ENCODE results near the gene MCM3. TPM values are rescaled to one million over a fixed set of nuclear protein-coding genes. Genes with fewer than 3 reads are reported as not detected.

The MCM3 gene
- total RNA-seq, 1 experiment from 2014 or later: 191 TPM

- intact Hi-C loops (cut with micrococcal nuclease): loop anchor here (10.0 kb wide), 2 partner anchors 227 to 307 kb away; no protein-coding TSS in a partner anchor
- H3K27ac ChIP-seq (ENCODE audit: low read depth, low read length): no peak overlapping the region
- TF ChIP-seq CTCF (IDR thresholded peaks at IDR 0.05 in 2 of 3, conservative IDR thresholded peaks at IDR 0.05 in 1 of 3; ENCODE audit: borderline replicate concordance in 1 of 3, insufficient read depth in 1 of 3, low read depth in 2 of 3, low read length in 2 of 3) (no peak), REST (IDR thresholded peaks at IDR 0.05; ENCODE audit: low read depth) (no peak), FOSL1 (IDR thresholded peaks at IDR 0.05; ENCODE audit: low read depth) (no peak), POLR2A (IDR thresholded peaks at IDR 0.05; ENCODE audit: borderline replicate concordance, extremely low read depth, insufficient read depth, insufficient read length) (no peak), ZFX (IDR thresholded peaks at IDR 0.05) (no peak), SIN3A (IDR thresholded peaks at IDR 0.05; ENCODE audit: low read depth) (no peak), ELF1 (IDR thresholded peaks at IDR 0.05; ENCODE audit: borderline replicate concordance, low read depth) (no peak), MAX (IDR thresholded peaks at IDR 0.05) (no peak), CBX3 (IDR thresholded peaks at IDR 0.05; ENCODE audit: low read depth) (no peak), ATF3 (IDR thresholded peaks at IDR 0.05) (no peak), EGR1 (IDR thresholded peaks at IDR 0.05; ENCODE audit: low read depth) (no peak), YY1 (IDR thresholded peaks at IDR 0.05; ENCODE audit: extremely low read depth, insufficient replicate concordance, low read depth, low read length) (no peak), EZH2phosphoT487 (IDR thresholded peaks at IDR 0.05; ENCODE audit: borderline replicate concordance) (no peak), EZH2 (IDR thresholded peaks at IDR 0.05) (no peak), SRF (IDR thresholded peaks at IDR 0.05; ENCODE audit: low read depth) (no peak), RAD21 (IDR thresholded peaks at IDR 0.05; ENCODE audit: low read depth) (no peak), JUND (IDR thresholded peaks at IDR 0.05) (no peak), POLR2AphosphoS5 (IDR thresholded peaks at IDR 0.05; ENCODE audit: low read depth, low read length) (no peak), CEBPB (IDR thresholded peaks at IDR 0.05; ENCODE audit: low read depth) (no peak)
- ChIA-PET CTCF (interaction anchor here (1.0 kb wide), 1 partner anchor 111 kb away, joined by 4 read pairs; no protein-coding TSS in a partner anchor), RAD21 (ENCODE audit: low non-redundant PET in 1 of 2, low total read pairs in 2 of 2, uncharacterized antibody in 2 of 2, unreplicated experiment in 2 of 2) (no interaction called here), POLR2A (no interaction called here)
- H3K9me3 ChIP-seq (ENCODE audit: control insufficient read depth in 1 of 2, insufficient read depth in 1 of 2, low read depth in 1 of 2, low read length in 2 of 2): no peaks in the 10 kb centered on the region
- H3K36me3 ChIP-seq (ENCODE audit: control insufficient read depth in 1 of 2, insufficient read depth in 2 of 2, low read length in 2 of 2): peaks cover 0 to 4% of the 10 kb centered on the region in 2 experiments; a peak in 1 of 4 replicates
- H3K4me3 ChIP-seq (replicated peaks in 1 of 2; ENCODE audit: low read depth in 1 of 2, low read length in 2 of 2): no peak overlapping the region
- no peaks in the 10 kb centered on the region; the same call in 1 of the 2 replicates for H4K20me1 ChIP-seq (ENCODE audit: insufficient read depth)
- H3K9me2 ChIP-seq (ENCODE audit: insufficient read depth): no peaks in the 10 kb centered on the region
- H3K4me2 ChIP-seq (ENCODE audit: low read length): no peak overlapping the region
- no peak for ATAC-seq
- no peaks in the 10 kb centered on the region for H3K27me3 ChIP-seq (ENCODE audit: insufficient read depth, low read length)
- peaks cover 3 to 19% of the 10 kb centered on the region in 2 experiments; a peak in 3 of 4 replicates for H3K4me1 ChIP-seq (ENCODE audit: control insufficient read depth in 1 of 2, insufficient read depth in 2 of 2, low read length in 2 of 2)
- no peak overlapping the region for H2AFZ ChIP-seq (ENCODE audit: low read depth, low read length, poor library complexity, severe bottlenecking)
- no peak for DNase-seq (ENCODE audit: low read depth, low spot score)
- no TSS peak for BruUV-seq (replicated peaks)
- no peak overlapping the region for H3K9ac ChIP-seq (ENCODE audit: low read length)
- H3K79me2 ChIP-seq (ENCODE audit: insufficient read depth, low read length): peaks cover 13% of the 10 kb centered on the region
Observed at GRCh38 chr6:52288216-52288615, 3.7 kb upstream of the MCM3 start.
